ENCODE results near the gene PIGU. TPM values are rescaled to one million over a fixed set of nuclear protein-coding genes. Genes with fewer than 3 reads are reported as not detected.

The PIGU gene, protein sequence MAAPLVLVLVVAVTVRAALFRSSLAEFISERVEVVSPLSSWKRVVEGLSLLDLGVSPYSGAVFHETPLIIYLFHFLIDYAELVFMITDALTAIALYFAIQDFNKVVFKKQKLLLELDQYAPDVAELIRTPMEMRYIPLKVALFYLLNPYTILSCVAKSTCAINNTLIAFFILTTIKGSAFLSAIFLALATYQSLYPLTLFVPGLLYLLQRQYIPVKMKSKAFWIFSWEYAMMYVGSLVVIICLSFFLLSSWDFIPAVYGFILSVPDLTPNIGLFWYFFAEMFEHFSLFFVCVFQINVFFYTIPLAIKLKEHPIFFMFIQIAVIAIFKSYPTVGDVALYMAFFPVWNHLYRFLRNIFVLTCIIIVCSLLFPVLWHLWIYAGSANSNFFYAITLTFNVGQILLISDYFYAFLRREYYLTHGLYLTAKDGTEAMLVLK
- total RNA-seq (2016; rRNA removed; fragmentation: Illumina TruSeq; extraction: Trizol) (27.1 and 45.5 TPM in 2 replicates), polyA plus RNA-seq (2011; rRNA removed) (175 and 231 TPM in 2 replicates), polyA minus RNA-seq (2011; rRNA and poly(A)+ RNA removed; ENCODE audit: low replicate concordance) (185 and 339 TPM in 2 replicates), Bru-seq, nascent RNA (percentile 68 among the genes with signal in this experiment), BruChase-seq, experiment 1, labeled RNA remaining after a 6-hour chase (percentile 60 among the genes with signal in this experiment), BruChase-seq, experiment 2, labeled RNA remaining after a 2-hour chase (percentile 68 among the genes with signal in this experiment)
- 7.9 and 10.2 TPM in 2 replicates for total RNA-seq (2016; cell fraction: cytosol; rRNA removed; fragmentation: Illumina TruSeq; extraction: Trizol; ENCODE audit: low read depth)
- total RNA-seq (2016; cell fraction: insoluble cytoplasmic fraction; rRNA removed; fragmentation: Illumina TruSeq; extraction: Trizol), result 22.7 and 40.7 TPM in 2 replicates
- total RNA-seq (2016; cell fraction: membrane; rRNA removed; fragmentation: Illumina TruSeq; extraction: Trizol), result 13.9 and 15.8 TPM in 2 replicates
- total RNA-seq (2016; cell fraction: nucleus; rRNA removed; fragmentation: Illumina TruSeq; extraction: Trizol), result 46.7 and 53.0 TPM in 2 replicates
- polyA plus RNA-seq (2011; cell fraction: cytosol; rRNA removed), result 173 and 228 TPM in 2 replicates
- 61.5 and 68.6 TPM in 2 replicates for polyA plus RNA-seq (2011; cell fraction: nucleus; rRNA removed)
- 58.5 and 63.1 TPM in 2 replicates for polyA plus RNA-seq (2012)
- polyA plus RNA-seq (2016; cell fraction: cytosol; fragmentation: Illumina TruSeq; extraction: Trizol; ENCODE audit: low read depth), result 12.5 and 12.8 TPM in 2 replicates
- 38.7 and 42.6 TPM in 2 replicates for polyA plus RNA-seq (2016; cell fraction: insoluble cytoplasmic fraction; fragmentation: Illumina TruSeq; extraction: Trizol; ENCODE audit: low read depth)
- polyA plus RNA-seq (2016; cell fraction: membrane; fragmentation: Illumina TruSeq; extraction: Trizol; ENCODE audit: low read depth), result 20.5 and 21.1 TPM in 2 replicates
- polyA plus RNA-seq (2016; cell fraction: nucleus; fragmentation: Illumina TruSeq; extraction: Trizol; ENCODE audit: insufficient read depth, low read depth), result 88.7 and 94.6 TPM in 2 replicates
- 49.4 and 49.8 TPM in 2 replicates for polyA minus RNA-seq (2011; cell fraction: cytosol; rRNA and poly(A)+ RNA removed)
- 55.5 and 65.3 TPM in 2 replicates for polyA minus RNA-seq (2011; cell fraction: nucleus; rRNA and poly(A)+ RNA removed)
- long read RNA-seq, experiment 1, transcript PIGU-201 (12 exons, 1,632 nt), result major isoform, 87 of 106 reads
- long read RNA-seq, experiment 1, partial matches to known transcripts, result 7 of 106 reads
- long read RNA-seq, experiment 1, other reads (novel, unspliced or antisense), result 10 of 106 reads
- long read RNA-seq, experiment 2, transcript PIGU-201 (12 exons, 1,632 nt), result major isoform, 84 of 153 reads
- long read RNA-seq, experiment 2, partial matches to known transcripts, result 32 of 153 reads
- long read RNA-seq, experiment 2, other reads (novel, unspliced or antisense), result 36 of 153 reads

DNA sequence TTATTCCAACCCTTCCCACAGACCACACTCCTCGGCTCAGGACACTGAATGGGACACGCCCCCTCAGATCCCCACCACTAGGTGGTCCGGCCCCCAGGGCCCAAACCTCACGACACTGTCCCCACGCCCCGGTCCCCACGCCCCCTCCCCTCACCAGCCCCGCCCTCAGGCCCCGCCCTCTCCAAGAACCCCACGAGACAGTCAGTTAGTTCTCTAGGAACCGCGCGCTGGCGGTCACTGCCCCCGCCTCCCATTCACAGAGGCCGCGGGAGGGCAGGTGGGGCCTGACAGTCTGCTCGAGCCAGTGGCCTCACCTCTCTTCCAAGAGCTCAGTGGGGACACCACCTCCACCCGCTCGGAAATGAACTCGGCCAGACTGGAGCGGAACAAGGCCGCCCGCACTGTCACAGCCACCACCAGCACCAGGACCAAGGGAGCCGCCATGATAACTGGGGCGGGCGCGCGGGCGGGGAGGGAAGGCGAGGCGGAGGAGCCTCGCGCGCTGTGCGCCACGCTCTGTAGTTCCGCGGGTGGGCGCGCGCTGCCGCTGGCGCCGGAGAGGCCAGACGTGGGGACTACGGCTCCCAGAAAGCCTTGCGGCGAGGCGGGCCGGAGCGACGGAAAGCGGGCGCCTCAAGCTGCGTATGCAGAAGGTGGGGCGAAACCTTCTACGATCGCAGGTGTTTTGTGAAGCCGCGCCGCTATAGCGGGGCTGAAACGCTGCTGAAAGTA lies at the start of gene PIGU:
Gene PIGU (minus strand): TSS at position 451 of the 732 bp plus-strand sequence. CDS start 7 bp downstream, at position 444.
- Histone ChIP-seq H3K27me3 (ENCODE audit: control insufficient read depth in 1 of 2, insufficient read depth in 2 of 2, low read length in 2 of 2) (peaks cover 0 to 4% of the 10 kb centered on the region in 2 experiments; a peak in 1 of 5 replicates), H3K27ac (ENCODE audit: extremely low read length, insufficient read depth, low read length) (peak within 1 kb of the TSS; percentile 86), H3K9ac (ENCODE audit: insufficient read depth, low read depth, low read length) (peak within 1 kb of the TSS; percentile 81), H3K4me3 (replicated peaks in 1 of 3; ENCODE audit: insufficient read depth in 1 of 3, low read depth in 2 of 3, low read length in 3 of 3) (peak within 1 kb of the TSS; percentile 87 to 96 (median 89)), H3K4me2 (ENCODE audit: low read depth, low read length) (peak within 1 kb of the TSS; percentile 93), H3K9me3 (ENCODE audit: low read length) (no peaks in the 10 kb centered on the region), H2AFZ (ENCODE audit: low read length) (no peak within 1 kb of the TSS), H4K20me1 (ENCODE audit: insufficient read depth, low read length) (peaks cover 3% of the 10 kb centered on the region; the same call in 1 of the 2 replicates), H3K36me3 (replicated peaks in 1 of 2; ENCODE audit: control insufficient read depth in 1 of 2, insufficient read depth in 2 of 2, low read length in 2 of 2) (no peaks in the 10 kb centered on the region), H3K79me2 (ENCODE audit: insufficient read depth, low read length) (peaks cover 25% of the 10 kb centered on the region), H3K4me1 (ENCODE audit: insufficient read depth, low read length) (peaks cover 29% of the 10 kb centered on the region)
- ATAC-seq (peak; percentile 97), DNase-seq (ENCODE audit: low spot score) (peak; percentile 95), FAIRE-seq (peak; percentile 75)
- in situ Hi-C loops (cut with HindIII; ENCODE audit: extremely low pct_ligation_motif_present, low pct_unique_long_range_greater_than_20kb) (loop anchor here (5.0 kb wide), 1 partner anchor 55 kb away; no protein-coding TSS in a partner anchor), intact Hi-C loops (cut with micrococcal nuclease; ENCODE audit: unreplicated experiment) (loop anchor here (1.0 kb wide), 3 partner anchors 27 to 366 kb away; partner anchors contain the start of gene TP53INP2)
- ChIA-PET CTCF (ENCODE audit: low intra/inter-chr PET ratio, low total read pairs) (interaction anchor here (1.3 kb wide), 1 partner anchor 55 kb away, joined by 5 read pairs; no protein-coding TSS in a partner anchor), POLR2A (interaction anchor here (0.8 to 2.6 kb wide), 25 partner anchors 8 to 375 kb away, joined by 3 to 43 read pairs (median 5); partner anchors contain the start of genes DYNLRB1, ITCH and TP53INP2)
- WGBS (ENCODE audit: low lambda C conversion rate), result 2% methylated on average over 26 of the region's 64 CpGs
- BruUV-seq (replicated peaks), result no TSS peak
- TF ChIP-seq ZNF451 (CRISPR knock-in tag; IDR thresholded peaks at IDR 0.05) (peak; percentile 87), ZNF776 (CRISPR knock-in tag; IDR thresholded peaks at IDR 0.05) (peak; percentile 58; the same call in 1 of the 2 replicates), KDM5B (CRISPR knock-in tag; IDR thresholded peaks at IDR 0.05; ENCODE audit: borderline replicate concordance) (peak; percentile 95; the same call in 1 of the 2 replicates), SETDB1 (CRISPR knock-in tag; IDR thresholded peaks at IDR 0.05; ENCODE audit: borderline replicate concordance) (no peak), SSRP1 (CRISPR knock-in tag; IDR thresholded peaks at IDR 0.05) (0 out of 2 replicates have a peak, but pooled peaks have one; percentile 25), SRSF9 (IDR thresholded peaks at IDR 0.05; ENCODE audit: borderline replicate concordance, insufficient read depth, low read depth, low read length, poor library complexity, severe bottlenecking) (no peak), NFE2L2 (IDR thresholded peaks at IDR 0.05; ENCODE audit: low read length) (no peak)
- TF ChIP-seq, protein P1, sequence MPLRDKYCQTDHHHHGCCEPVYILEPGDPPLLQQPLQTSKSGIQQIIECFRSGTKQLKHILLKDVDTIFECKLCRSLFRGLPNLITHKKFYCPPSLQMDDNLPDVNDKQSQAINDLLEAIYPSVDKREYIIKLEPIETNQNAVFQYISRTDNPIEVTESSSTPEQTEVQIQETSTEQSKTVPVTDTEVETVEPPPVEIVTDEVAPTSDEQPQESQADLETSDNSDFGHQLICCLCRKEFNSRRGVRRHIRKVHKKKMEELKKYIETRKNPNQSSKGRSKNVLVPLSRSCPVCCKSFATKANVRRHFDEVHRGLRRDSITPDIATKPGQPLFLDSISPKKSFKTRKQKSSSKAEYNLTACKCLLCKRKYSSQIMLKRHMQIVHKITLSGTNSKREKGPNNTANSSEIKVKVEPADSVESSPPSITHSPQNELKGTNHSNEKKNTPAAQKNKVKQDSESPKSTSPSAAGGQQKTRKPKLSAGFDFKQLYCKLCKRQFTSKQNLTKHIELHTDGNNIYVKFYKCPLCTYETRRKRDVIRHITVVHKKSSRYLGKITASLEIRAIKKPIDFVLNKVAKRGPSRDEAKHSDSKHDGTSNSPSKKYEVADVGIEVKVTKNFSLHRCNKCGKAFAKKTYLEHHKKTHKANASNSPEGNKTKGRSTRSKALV (CRISPR knock-in tag; IDR thresholded peaks at IDR 0.05), result peak; percentile 94
- TF ChIP-seq, protein P2, sequence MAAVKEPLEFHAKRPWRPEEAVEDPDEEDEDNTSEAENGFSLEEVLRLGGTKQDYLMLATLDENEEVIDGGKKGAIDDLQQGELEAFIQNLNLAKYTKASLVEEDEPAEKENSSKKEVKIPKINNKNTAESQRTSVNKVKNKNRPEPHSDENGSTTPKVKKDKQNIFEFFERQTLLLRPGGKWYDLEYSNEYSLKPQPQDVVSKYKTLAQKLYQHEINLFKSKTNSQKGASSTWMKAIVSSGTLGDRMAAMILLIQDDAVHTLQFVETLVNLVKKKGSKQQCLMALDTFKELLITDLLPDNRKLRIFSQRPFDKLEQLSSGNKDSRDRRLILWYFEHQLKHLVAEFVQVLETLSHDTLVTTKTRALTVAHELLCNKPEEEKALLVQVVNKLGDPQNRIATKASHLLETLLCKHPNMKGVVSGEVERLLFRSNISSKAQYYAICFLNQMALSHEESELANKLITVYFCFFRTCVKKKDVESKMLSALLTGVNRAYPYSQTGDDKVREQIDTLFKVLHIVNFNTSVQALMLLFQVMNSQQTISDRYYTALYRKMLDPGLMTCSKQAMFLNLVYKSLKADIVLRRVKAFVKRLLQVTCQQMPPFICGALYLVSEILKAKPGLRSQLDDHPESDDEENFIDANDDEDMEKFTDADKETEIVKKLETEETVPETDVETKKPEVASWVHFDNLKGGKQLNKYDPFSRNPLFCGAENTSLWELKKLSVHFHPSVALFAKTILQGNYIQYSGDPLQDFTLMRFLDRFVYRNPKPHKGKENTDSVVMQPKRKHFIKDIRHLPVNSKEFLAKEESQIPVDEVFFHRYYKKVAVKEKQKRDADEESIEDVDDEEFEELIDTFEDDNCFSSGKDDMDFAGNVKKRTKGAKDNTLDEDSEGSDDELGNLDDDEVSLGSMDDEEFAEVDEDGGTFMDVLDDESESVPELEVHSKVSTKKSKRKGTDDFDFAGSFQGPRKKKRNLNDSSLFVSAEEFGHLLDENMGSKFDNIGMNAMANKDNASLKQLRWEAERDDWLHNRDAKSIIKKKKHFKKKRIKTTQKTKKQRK (IDR thresholded peaks at IDR 0.05; ENCODE audit: low read length), result no peak
